K562 (cell line): ENCODE data around the gene GOT1. TPM values are rescaled to one million over a fixed set of nuclear protein-coding genes. Genes with fewer than 3 reads are reported as not detected.

Source experiments
- ATAC-seq: fragments of 200-7000 bp; cut with Tn5 transposase; 3 replicates; pipeline ENCODE4 v1.9.1; 2020; ENCODE audit warnings: moderate library complexity
- BruUV-seq: library from RNA; stranded (reverse); fragments of 400-500 nt; replicated peaks from 2 replicates; lab custom pipeline; 2021; lab: Mats Ljungman, UMichigan
- CTCF ChIA-PET: fragments of 300-600 bp; formaldehyde crosslinking; extraction: SDS; loops from one replicate; lab custom pipeline; 2021; ENCODE audit warnings: low intra/inter-chr PET ratio; lab: Yijun Ruan, JAX
- POLR2A ChIA-PET: fragments of 300-600, 350-650 bp; sonication (Branson Sonifier 250); formaldehyde crosslinking; extraction: SDS; loops from one replicate; lab custom pipeline; 2021; ENCODE audit warnings: antibody characterized with exemption, inconsistent platforms; lab: Yijun Ruan, JAX
- DNase-seq, 4 experiments: peaks; one replicate each; pipeline versions ENCODE4 v3.0.0 to v3.0.0-alpha.2; 2011 to 2018; ENCODE audit warnings: low spot score in 3 of 4, mixed read lengths in 3 of 4; ENCODE audit errors: extremely low read depth in 1 of 4
- FAIRE-seq: peaks from 2 replicates; lab custom pipeline; 2011; peaks lifted over from hg19 to GRCh38; lab: Jason Lieb, UNC
- H2AFZ ChIP-seq: 2 replicates; pipeline ENCODE4 v1.6.0; 2011; ENCODE audit warnings: low read depth, low read length, control low read depth, inconsistent platforms
- H3K27ac ChIP-seq: fragments of 200-600 bp; 3 replicates; pipeline ENCODE4 v1.8.0; 2011; ENCODE audit warnings: low read depth, mild to moderate bottlenecking, control low read depth, inconsistent platforms, low read length, moderate library complexity, mixed read lengths; ENCODE audit errors: extremely low read depth
- H3K27me3 ChIP-seq, 2 experiments: fragments of 300-600 bp in 1 of 2; 2 replicates in 1 of 2; 3 replicates in 1 of 2; pipeline versions ENCODE4 v1.6.0 to v1.8.0; 2011; ENCODE audit warnings: inconsistent platforms in 2 of 2, low read length in 2 of 2, mild to moderate bottlenecking in 1 of 2, mixed read lengths in 1 of 2, moderate library complexity in 1 of 2; ENCODE audit not compliant: control insufficient read depth in 2 of 2, insufficient read depth in 2 of 2
- H3K36me3 ChIP-seq: fragments of 300-600 bp; 3 replicates; pipeline ENCODE4 v1.8.0; 2011; ENCODE audit warnings: mild to moderate bottlenecking, low read length, inconsistent platforms; ENCODE audit not compliant: control insufficient read depth, insufficient read depth
- H3K4me1 ChIP-seq, 2 experiments: fragments of 200-600 bp in 1 of 2; replicated peaks in 1 of 2; 2 replicates in 1 of 2; 3 replicates in 1 of 2; pipeline versions ENCODE4 v1.5.1 to v1.8.0; 2011; ENCODE audit warnings: inconsistent platforms in 2 of 2, low read length in 2 of 2, mild to moderate bottlenecking in 1 of 2, mixed read lengths in 1 of 2, moderate library complexity in 1 of 2; ENCODE audit not compliant: control insufficient read depth in 2 of 2, insufficient read depth in 2 of 2
- H3K4me2 ChIP-seq: 2 replicates; pipeline ENCODE4 v1.6.1; 2011; ENCODE audit warnings: low read length, control low read depth, inconsistent platforms, mixed read lengths; ENCODE audit not compliant: insufficient read depth
- H3K4me3 ChIP-seq: fragments of 200-600 bp; sonication (generic), shearing (Covaris generic); 2 replicates; pipeline ENCODE4 v1.5.1; 2016; ENCODE audit warnings: control low read depth, inconsistent platforms
- H3K79me2 ChIP-seq: fragments of 200-600 bp; 3 replicates; pipeline ENCODE4 v1.8.0; 2011; ENCODE audit warnings: low read length, inconsistent platforms; ENCODE audit not compliant: control insufficient read depth, insufficient read depth
- H3K9ac ChIP-seq, 2 experiments: 2 replicates each; pipeline versions ENCODE4 v1.6.0 to v1.6.1; 2011; ENCODE audit warnings: low read depth in 2 of 2, low read length in 2 of 2, control low read depth in 1 of 2, inconsistent platforms in 1 of 2, mild to moderate bottlenecking in 1 of 2, mixed read lengths in 1 of 2; ENCODE audit not compliant: insufficient read depth in 1 of 2
- H3K9me1 ChIP-seq: one replicate; pipeline ENCODE4 v1.6.0; 2011; ENCODE audit warnings: inconsistent platforms, mild to moderate bottlenecking, low read length, moderate library complexity; ENCODE audit not compliant: control insufficient read depth, insufficient read depth
- H3K9me3 ChIP-seq: replicated peaks from 2 replicates; pipeline ENCODE4 v1.5.1; 2011; ENCODE audit warnings: low read depth, low read length, inconsistent platforms; ENCODE audit not compliant: control insufficient read depth, insufficient read depth
- H4K20me1 ChIP-seq: replicated peaks from 2 replicates; pipeline ENCODE4 v1.6.1; 2011; ENCODE audit warnings: low read length, inconsistent platforms, mixed read lengths; ENCODE audit not compliant: control insufficient read depth, insufficient read depth
- DACH1 ChIP-seq: fragments of 450-650 bp; IDR thresholded peaks from 2 replicates; pipeline ENCODE4 v1.6.1; 2018; ENCODE audit not compliant: partially characterized antibody
- FOXM1 ChIP-seq, 2 experiments: fragments of 450-650 bp in 1 of 2; sonication (generic) in 1 of 2; formaldehyde crosslinking in 1 of 2; IDR thresholded peaks; 2 replicates each; pipeline versions ENCODE4 v1.6.1 to v1.9.0; 2017 to 2022; ENCODE audit warnings: low read depth in 2 of 2, mild to moderate bottlenecking in 2 of 2, missing genetic modification reagents in 1 of 2, moderate library complexity in 1 of 2
- KAT8 ChIP-seq: fragments of 450-650 bp; IDR thresholded peaks from 2 replicates; pipeline ENCODE4 v1.6.1; 2016; ENCODE audit warnings: low read depth, mild to moderate bottlenecking
- MCM3 ChIP-seq: fragments of 450-650 bp; IDR thresholded peaks from 2 replicates; pipeline ENCODE4 v1.6.1; 2016
- PCBP1 ChIP-seq: fragments of 200-400 bp; formaldehyde crosslinking; IDR thresholded peaks from 2 replicates; pipeline ENCODE4 v1.6.1; 2018; ENCODE audit warnings: mild to moderate bottlenecking, low read depth, low read length; ENCODE audit not compliant: poor library complexity, severe bottlenecking
- WGBS: fragments of 100-300 bp; shearing (Covaris generic); methylation state at CpG from one replicate; pipeline ENCODE4 v1.1.6; 2016; ENCODE audit warnings: low coverage, mixed read lengths; ENCODE audit not compliant: insufficient coverage; ENCODE audit errors: missing lambda C conversion rate; 5-methylcytosine and 5-hydroxymethylcytosine counted together
- in situ Hi-C: fragments of 300-500 bp; cut with MboI; formaldehyde crosslinking; loops from 4 replicates; pipeline ENCODE4 v1.15.0; 2018; ENCODE audit warnings: inconsistent platforms, mixed read lengths
- intact Hi-C: fragments of 100-400 bp; cut with micrococcal nuclease; formaldehyde crosslinking; loops from 2 replicates; pipeline ENCODE4 v1.14.2; 2022
- polyA plus RNA-seq, 8 experiments: library from polyadenylated mRNA; depleted of rRNA in 4 of 8; stranded (reverse) in 5 of 8; unstranded in 3 of 8; fragments of >200 nt; fragmentation: Nextera tagmentation in 2 of 8; fragmentation: Illumina TruSeq in 1 of 8; extraction: Ambion mirVana in 2 of 8; extraction: Trizol in 1 of 8; gene quantifications; 2 replicates each; pipeline versions ENCODE4 v1.2.1 to v1.2.3, GENCODE V29; 2011 to 2014; ENCODE audit warnings: inconsistent platforms in 1 of 8, missing spikeins in 1 of 8
- total RNA-seq, 7 experiments: library from RNA; depleted of rRNA in 6 of 7; stranded (reverse); fragments of >200 nt in 6 of 7; fragmentation: Illumina TruSeq in 2 of 7; extraction: Trizol in 2 of 7; gene quantifications; 2 replicates each; pipeline versions ENCODE4 v1.2.1 to v1.2.3, GENCODE V29; 2011 to 2021; ENCODE audit warnings: low replicate concordance in 1 of 7

Gene GOT1
- total and polyA plus RNA-seq, 9 of the 15 experiments (the other 6 are each of a cell fraction or from before 2014, with no cell fraction given), result 55.7 to 166 (median 75.4) TPM

DNA sequence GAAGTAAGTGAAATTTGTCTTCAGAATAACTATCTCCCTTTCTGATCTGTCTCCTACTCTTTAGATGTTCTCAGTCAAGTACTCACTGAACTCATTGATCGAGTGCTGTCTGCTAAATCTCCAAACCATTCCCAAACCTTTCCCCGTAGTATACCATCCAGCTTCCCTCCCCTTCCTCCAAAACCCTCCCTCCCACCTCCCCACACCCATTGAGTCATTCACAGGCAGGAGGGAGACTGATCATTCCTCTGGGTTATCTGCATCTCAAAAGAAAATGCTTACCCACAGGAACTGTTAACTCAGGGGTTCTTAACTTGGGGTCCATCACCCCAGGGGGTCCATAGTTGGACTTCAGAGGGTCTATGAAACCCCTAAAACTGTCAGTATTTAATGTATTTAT, 37.4 kb downstream of the GOT1 start:
- DNase-seq (no peak), ATAC-seq (no peak), FAIRE-seq (no peak)
- no TSS peak for BruUV-seq
- no peaks in the 10 kb centered on the region for H4K20me1 ChIP-seq
- no peaks in the 10 kb centered on the region for H3K79me2 ChIP-seq
- in situ Hi-C loops, result no loop called here
- no peaks in the 10 kb centered on the region for H3K9me3 ChIP-seq
- ChIA-PET POLR2A (no interaction called here), CTCF (interaction anchor here (1.0 to 2.0 kb wide), 2 partner anchors 43 to 219 kb away, joined by 3 to 13 read pairs; no protein-coding TSS in a partner anchor)
- H2AFZ ChIP-seq, result no peak overlapping the region
- H3K4me1 ChIP-seq, result no peaks in the 10 kb centered on the region; a peak in 2 of 5 replicates
- no peaks in the 10 kb centered on the region for H3K9me1 ChIP-seq
- TF ChIP-seq KAT8 (no peak), FOXM1 (IDR thresholded peaks at IDR 0.05; ENCODE audit: low read depth) (no peak), FOXM1 (CRISPR knock-in tag; IDR thresholded peaks at IDR 0.05; ENCODE audit: low read depth) (no peak), MCM3 (no peak), PCBP1 (no peak)
- intact Hi-C loops, result loop anchor here (2.0 to 10.0 kb wide), 2 partner anchors 162 to 220 kb away; no protein-coding TSS in a partner anchor
- 0% methylated on average over 2 of the region's 2 CpGs for WGBS
- no peak overlapping the region for H3K9ac ChIP-seq
- peaks cover 9 to 17% of the 10 kb centered on the region in 2 experiments; a peak in 3 of 5 replicates for H3K27me3 ChIP-seq
- no peak overlapping the region for H3K27ac ChIP-seq
- no peak overlapping the region for H3K4me2 ChIP-seq
- peaks cover 24% of the 10 kb centered on the region; the same call in 2 of the 3 replicates for H3K36me3 ChIP-seq
- no peak overlapping the region for H3K4me3 ChIP-seq

GRCh38 chr10:99391346-99391745, 39.1 kb downstream of the GOT1 start:
- POLR2A ChIA-PET, result interaction anchor here (1.2 kb wide), 1 partner anchor 21 kb away, joined by 3 read pairs; no protein-coding TSS in a partner anchor
- H3K36me3 ChIP-seq, result peaks cover 8% of the 10 kb centered on the region; the same call in 1 of the 3 replicates
- no peaks in the 10 kb centered on the region for H4K20me1 ChIP-seq
- in situ Hi-C loops, result no loop called here
- no peaks in the 10 kb centered on the region; a peak in 2 of 5 replicates for H3K4me1 ChIP-seq
- H3K79me2 ChIP-seq, result no peaks in the 10 kb centered on the region
- no peak for TF ChIP-seq DACH1
- no TSS peak for BruUV-seq
- peaks cover 23 to 31% of the 10 kb centered on the region in 2 experiments; a peak in 4 of 5 replicates for H3K27me3 ChIP-seq
- intact Hi-C loops, result loop anchor here (10.0 kb wide), 1 partner anchor 163 kb away; no protein-coding TSS in a partner anchor
- no peak overlapping the region for H3K4me3 ChIP-seq
- DNase-seq, result no peak
- H3K27ac ChIP-seq, result no peak overlapping the region
- H3K9me1 ChIP-seq, result no peaks in the 10 kb centered on the region
- no peaks in the 10 kb centered on the region for H3K9me3 ChIP-seq
- no peak for FAIRE-seq
- H3K4me2 ChIP-seq, result no peak overlapping the region
- 60% methylated on average over 1 of the region's 2 CpGs for WGBS
- CTCF ChIA-PET, result interaction anchor here (2.0 kb wide), 1 partner anchor 221 kb away, joined by 13 read pairs; no protein-coding TSS in a partner anchor
- H2AFZ ChIP-seq, result no peak overlapping the region
- ATAC-seq, result no peak
- H3K9ac ChIP-seq, result no peak overlapping the region
